Retinal pigment epithelial cell (primary cell): Measurements from ENCODE around the gene EVPL.

Source experiments
- DNase-seq: peaks from one replicate; pipeline ENCODE4 v3.0.0-alpha.2; 2010; ENCODE audit warnings: low read depth
- H3K4me3 ChIP-seq: 2 replicates; pipeline ENCODE4 v1.5.1; 2011; ENCODE audit warnings: mild to moderate bottlenecking, low read length, control low read depth, moderate library complexity
- TF ChIP-seq, protein P1 (sequence below): conservative IDR thresholded peaks from 2 replicates; pipeline ENCODE4 v1.5.1; 2011; ENCODE audit warnings: low read depth, low read length, control low read depth, inconsistent platforms

EVPL gene

DNA sequence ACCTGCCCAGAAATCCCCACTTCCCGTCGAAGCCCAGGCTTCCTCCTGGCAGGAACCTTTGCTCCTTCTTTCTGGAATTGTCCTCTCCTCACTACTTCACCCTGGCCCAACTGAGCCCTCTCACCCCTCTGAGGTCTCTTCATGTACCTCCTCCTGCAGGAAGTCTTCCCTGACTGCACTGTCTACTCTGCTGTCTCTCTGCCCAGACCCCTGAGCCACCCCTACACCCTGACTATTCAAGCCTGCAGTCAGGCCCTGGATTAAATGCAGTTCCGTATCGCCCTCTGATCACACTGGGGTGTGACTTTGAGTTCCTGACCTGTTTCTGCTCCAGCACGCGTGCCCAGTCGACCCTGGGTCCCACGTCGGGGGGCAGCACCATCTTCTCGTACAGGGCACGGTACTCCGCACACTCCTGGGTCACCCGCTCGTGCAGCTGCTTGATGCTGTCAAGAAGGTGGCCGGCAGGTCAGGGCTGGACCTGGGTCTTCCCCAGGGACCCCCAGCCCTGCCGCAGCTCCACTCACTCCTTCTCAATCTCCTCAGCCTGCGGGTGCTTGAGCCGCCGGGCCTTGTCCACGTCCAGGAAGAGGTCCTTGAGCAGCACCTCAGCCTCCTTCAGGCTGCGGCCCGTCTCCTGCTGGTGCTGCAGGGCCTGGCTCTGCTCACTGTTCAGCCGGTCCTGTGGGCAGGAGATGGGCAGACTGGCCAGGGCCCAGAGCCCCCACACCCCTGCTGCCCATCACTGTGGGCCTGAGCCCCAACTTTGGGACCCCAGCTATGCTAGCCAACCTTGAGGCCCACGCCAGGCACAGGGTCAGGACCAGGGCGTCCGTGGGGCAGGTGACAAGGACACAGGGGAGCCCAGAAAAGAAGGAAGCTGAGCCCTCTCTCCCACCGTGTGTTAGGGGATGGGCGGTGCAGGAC is 3.9 kb downstream of the EVPL start:
- TF ChIP-seq, protein P1, sequence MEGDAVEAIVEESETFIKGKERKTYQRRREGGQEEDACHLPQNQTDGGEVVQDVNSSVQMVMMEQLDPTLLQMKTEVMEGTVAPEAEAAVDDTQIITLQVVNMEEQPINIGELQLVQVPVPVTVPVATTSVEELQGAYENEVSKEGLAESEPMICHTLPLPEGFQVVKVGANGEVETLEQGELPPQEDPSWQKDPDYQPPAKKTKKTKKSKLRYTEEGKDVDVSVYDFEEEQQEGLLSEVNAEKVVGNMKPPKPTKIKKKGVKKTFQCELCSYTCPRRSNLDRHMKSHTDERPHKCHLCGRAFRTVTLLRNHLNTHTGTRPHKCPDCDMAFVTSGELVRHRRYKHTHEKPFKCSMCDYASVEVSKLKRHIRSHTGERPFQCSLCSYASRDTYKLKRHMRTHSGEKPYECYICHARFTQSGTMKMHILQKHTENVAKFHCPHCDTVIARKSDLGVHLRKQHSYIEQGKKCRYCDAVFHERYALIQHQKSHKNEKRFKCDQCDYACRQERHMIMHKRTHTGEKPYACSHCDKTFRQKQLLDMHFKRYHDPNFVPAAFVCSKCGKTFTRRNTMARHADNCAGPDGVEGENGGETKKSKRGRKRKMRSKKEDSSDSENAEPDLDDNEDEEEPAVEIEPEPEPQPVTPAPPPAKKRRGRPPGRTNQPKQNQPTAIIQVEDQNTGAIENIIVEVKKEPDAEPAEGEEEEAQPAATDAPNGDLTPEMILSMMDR: no peak
- DNase-seq: no peak
- H3K4me3 ChIP-seq: no peak overlapping the region

DNA sequence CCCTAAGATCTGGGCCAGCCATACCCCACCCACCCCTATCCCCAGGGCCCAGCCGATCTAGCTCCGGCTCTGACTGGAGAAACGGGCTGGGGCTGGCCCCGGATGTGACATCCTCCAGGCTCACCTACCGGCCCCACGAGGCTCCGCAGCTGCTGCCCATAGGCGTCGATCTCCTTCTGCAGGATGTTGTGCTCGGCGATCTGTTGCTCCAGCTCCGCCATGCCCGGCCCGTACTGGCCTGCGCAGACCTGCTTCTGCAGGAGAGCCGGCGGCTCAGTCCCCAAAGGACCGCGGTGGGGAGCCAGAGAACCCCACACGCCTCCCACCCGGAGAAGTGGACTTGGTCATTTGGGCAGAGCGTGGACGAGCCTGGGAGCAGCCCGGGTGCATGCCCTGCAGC is 4.8 kb downstream of the EVPL start:
- DNase-seq: no peak
- H3K4me3 ChIP-seq: no peak overlapping the region
- TF ChIP-seq, protein P1: no peak

DNA sequence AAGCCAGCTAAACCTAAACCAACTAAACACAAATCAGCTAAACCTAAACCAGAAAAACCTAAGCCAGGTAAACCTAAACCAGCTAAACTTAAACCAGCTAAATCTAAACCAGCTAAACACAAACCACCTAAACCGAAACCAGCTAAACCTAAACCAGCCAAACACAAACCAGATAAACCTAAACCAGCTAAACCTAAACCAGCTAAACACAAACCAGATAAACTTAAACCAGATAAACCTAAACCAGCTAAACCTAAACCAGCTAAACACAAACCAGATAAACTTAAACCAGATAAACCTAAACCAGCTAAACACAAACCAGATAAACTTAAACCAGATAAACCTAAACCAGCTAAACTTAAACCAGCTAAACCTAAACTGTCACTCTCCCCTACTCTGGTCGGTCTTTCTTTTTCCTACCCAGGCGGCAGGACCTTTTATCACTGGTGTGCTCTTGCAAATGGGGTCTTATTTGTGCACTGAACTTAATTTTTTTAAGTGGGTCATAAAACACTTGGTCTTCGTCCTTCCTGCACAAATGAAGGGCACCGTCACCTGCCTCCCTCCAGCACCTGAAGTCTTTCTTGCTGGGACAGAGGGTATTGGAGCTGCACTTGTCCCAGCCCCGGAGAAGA is 7.2 kb downstream of the EVPL start:
- no peak overlapping the region for H3K4me3 ChIP-seq
- TF ChIP-seq, protein P1: no peak

DNA sequence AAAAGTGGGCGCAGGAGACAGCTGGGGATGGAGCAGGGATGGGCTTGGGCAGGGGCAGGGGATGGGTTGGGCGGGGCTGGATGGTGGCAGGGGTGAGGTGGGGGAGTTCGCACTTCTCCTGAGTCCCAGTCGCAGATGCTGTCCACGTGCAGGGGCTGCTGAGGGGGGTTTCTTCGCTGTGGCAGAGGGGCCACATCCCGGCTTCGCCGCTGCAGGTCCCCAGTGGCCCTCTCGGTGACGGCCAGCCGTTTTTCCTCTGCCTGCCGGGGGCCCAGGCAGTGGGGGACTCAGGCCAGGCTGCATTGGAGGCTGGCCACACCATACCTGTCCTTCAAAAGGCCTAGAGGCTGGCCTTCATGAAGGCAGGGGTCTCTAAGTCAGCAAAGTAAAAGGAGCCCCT is 8.3 kb downstream of the EVPL start:
- no peak overlapping the region for H3K4me3 ChIP-seq
- TF ChIP-seq, protein P1: no peak
- DNase-seq: no peak

More for the DNA sequence above, 7.2 kb downstream of the EVPL start:
- DNase-seq: no peak

DNA sequence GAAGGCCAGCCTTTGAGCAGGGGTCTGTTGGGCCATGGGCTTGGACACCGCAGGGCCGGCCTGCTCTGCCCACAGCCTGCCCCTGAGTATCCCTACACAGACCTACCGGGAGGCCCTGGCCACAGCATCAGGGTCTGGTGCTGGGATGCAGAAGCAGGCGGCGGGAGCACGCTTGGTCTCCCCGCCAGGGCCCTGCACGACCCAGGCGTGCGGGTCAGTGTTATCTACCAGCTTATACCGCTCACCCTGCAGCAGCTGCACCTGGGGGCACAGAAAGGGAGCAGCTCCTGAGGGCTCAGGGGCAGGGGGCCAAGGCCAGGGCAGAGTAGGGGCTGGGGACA is 8.8 kb downstream of the EVPL start:
- DNase-seq: no peak
- TF ChIP-seq, protein P1: no peak
- no peak overlapping the region for H3K4me3 ChIP-seq

DNA sequence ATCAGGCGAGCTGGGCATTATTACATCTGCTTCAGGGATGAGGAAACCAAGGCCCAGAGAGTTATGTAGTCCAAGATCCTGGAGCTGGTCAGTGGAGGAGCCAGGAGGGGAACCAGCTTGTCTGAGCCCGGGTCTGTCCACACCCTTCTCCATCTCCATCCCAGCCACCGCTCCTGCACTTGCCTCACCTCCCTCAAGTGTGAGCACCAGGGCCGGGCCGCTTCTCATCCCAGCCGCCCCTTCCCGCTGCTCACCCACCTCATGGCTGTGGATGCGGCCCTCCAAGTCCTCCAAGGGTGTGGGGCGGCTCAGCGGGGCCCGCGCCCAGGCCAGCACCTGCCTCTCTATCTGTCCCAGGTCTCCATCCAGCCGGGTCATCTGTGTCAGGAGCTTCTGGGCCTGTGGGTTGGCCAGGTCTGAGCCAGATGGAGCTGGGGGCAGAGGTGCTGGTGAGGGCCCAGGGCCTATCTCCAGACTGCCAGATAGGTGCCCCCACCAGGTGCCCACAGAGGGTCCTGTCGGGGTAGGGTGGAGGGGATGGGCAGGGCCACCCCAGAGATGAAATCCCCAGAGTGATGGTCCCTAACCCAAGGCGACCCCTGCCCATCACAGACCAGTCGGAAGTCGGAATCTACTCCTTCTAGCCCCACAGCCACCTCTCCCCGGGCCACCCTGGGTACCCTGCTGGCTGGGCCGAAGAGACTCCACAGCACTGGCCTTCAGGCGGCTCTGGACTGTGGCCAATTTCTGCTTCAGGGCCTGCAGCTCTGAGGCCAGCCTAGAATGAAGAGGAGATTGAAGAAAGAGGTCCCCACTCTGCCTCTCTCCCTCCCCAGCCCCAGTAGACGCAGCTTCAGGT is 9.4 kb downstream of the EVPL start:
- no peak for DNase-seq
- H3K4me3 ChIP-seq: no peak overlapping the region
- TF ChIP-seq, protein P1: no peak
